CD4-positive, CD25-positive, alpha-beta regulatory T cell (primary cell): Measurements from ENCODE around the gene RPL37A. TPM values are rescaled to one million over a fixed set of nuclear protein-coding genes. Genes with fewer than 3 reads are reported as not detected.

ENCODE experiments used
- ATAC-seq, 2 donors: fragments of 150-1000 bp; cut with Tn5 transposase; one replicate each; pipeline ENCODE4 v1.10.0; 2021; ENCODE audit warnings: low read depth in 2 of 2, moderate number of reproducible peaks in 2 of 2, moderate library complexity in 1 of 2
- DNase-seq, 3 donors: peaks; one replicate each; pipeline versions ENCODE4 v3.0.0 to v3.0.0-alpha.2; 2012 to 2022; ENCODE audit warnings: mixed read lengths in 1 of 3
- H3K27ac ChIP-seq: one replicate; pipeline ENCODE4 v1.7.0; 2013; ENCODE audit warnings: mild to moderate bottlenecking, low read length; ENCODE audit not compliant: insufficient read depth, poor library complexity, severe bottlenecking
- H3K27me3 ChIP-seq: one replicate; pipeline ENCODE4 v1.7.0; 2013; ENCODE audit warnings: low read length; ENCODE audit not compliant: control insufficient read depth, insufficient read depth
- H3K36me3 ChIP-seq: one replicate; pipeline ENCODE4 v1.7.0; 2013; ENCODE audit warnings: mild to moderate bottlenecking, low read length, moderate library complexity; ENCODE audit not compliant: control insufficient read depth, insufficient read depth
- H3K4me1 ChIP-seq: 2 replicates; pipeline ENCODE4 v1.7.0; 2013; ENCODE audit warnings: mild to moderate bottlenecking, low read length; ENCODE audit not compliant: insufficient read depth, control insufficient read depth, poor library complexity, severe bottlenecking
- H3K4me3 ChIP-seq: one replicate; pipeline ENCODE4 v1.7.0; 2013; ENCODE audit warnings: low read depth, mild to moderate bottlenecking, low read length, moderate library complexity
- H3K9me3 ChIP-seq, 2 experiments: 1 replicate in 1 of 2; 2 replicates in 1 of 2; pipeline ENCODE4 v1.7.0; 2013; ENCODE audit warnings: low read length in 2 of 2, mild to moderate bottlenecking in 1 of 2, moderate library complexity in 1 of 2; ENCODE audit not compliant: control insufficient read depth in 2 of 2
- H3K27ac Mint-ChIP-seq, 3 donors: one replicate each; pipeline ENCODE4 v1.8.0; 2020 to 2022; ENCODE audit warnings: mild to moderate bottlenecking in 3 of 3, mixed read lengths in 3 of 3, moderate library complexity in 2 of 3
- H3K27me3 Mint-ChIP-seq: one replicate; pipeline ENCODE4 v1.8.0; 2022; ENCODE audit warnings: mild to moderate bottlenecking, mixed read lengths
- H3K36me3 Mint-ChIP-seq: one replicate; pipeline ENCODE4 v1.8.0; 2020; ENCODE audit warnings: mixed read lengths
- H3K4me1 Mint-ChIP-seq, 4 donors: one replicate each; pipeline ENCODE4 v1.8.0; 2020 to 2022; ENCODE audit warnings: mixed read lengths in 4 of 4, mild to moderate bottlenecking in 1 of 4
- H3K4me3 Mint-ChIP-seq, 4 donors: one replicate each; pipeline ENCODE4 v1.8.0; 2020 to 2022; ENCODE audit warnings: mild to moderate bottlenecking in 4 of 4, mixed read lengths in 4 of 4, moderate library complexity in 3 of 4
- H3K9me3 Mint-ChIP-seq, 7 donors: one replicate each; pipeline ENCODE4 v1.8.0; 2020 to 2022; ENCODE audit warnings: mixed read lengths in 7 of 7, mild to moderate bottlenecking in 3 of 7, moderate library complexity in 2 of 7
- polyA plus RNA-seq, 4 donors: library from polyadenylated mRNA; unstranded; fragments of 300-500 nt; fragmentation: Illumina TruSeq; gene quantifications; one replicate each; pipeline ENCODE4 v1.2.3, GENCODE V29; 2021
- total RNA-seq: library from RNA; stranded (reverse); gene quantifications from one replicate; pipeline ENCODE4 v1.2.3, GENCODE V29; 2022

The RPL37A gene
- total and polyA plus RNA-seq, 5 donors from 2014 or later, result 2,531 to 4,158 (median 3,408) TPM

- peaks cover 7% of the 10 kb centered on the region for H3K27me3 Mint-ChIP-seq
- Histone ChIP-seq H3K27ac (no peak overlapping the region), H3K36me3 (no peaks in the 10 kb centered on the region), H3K27me3 (peaks cover 4% of the 10 kb centered on the region), H3K9me3 (no peaks in the 10 kb centered on the region), H3K4me1 (no peaks in the 10 kb centered on the region), H3K4me3 (no peak overlapping the region)
- ATAC-seq, result no peak
- DNase-seq, result no peak
- no peak overlapping the region for H3K27ac Mint-ChIP-seq
- no peak overlapping the region for H3K4me3 Mint-ChIP-seq
- no peaks in the 10 kb centered on the region for H3K4me1 Mint-ChIP-seq
- H3K9me3 Mint-ChIP-seq, result peaks cover 0 to 2% (median 0%) of the 10 kb centered on the region in 7 donors
- H3K36me3 Mint-ChIP-seq, result no peaks in the 10 kb centered on the region
These were observed 47.6 kb downstream of the RPL37A start for GRCh38 chr2:216546241-216546640.

- Histone ChIP-seq H3K36me3 (no peaks in the 10 kb centered on the region), H3K27ac (no peak overlapping the region), H3K4me1 (no peaks in the 10 kb centered on the region), H3K27me3 (peaks cover 4% of the 10 kb centered on the region), H3K4me3 (no peak overlapping the region), H3K9me3 (no peaks in the 10 kb centered on the region)
- H3K4me3 Mint-ChIP-seq, result no peak overlapping the region
- no peak overlapping the region for H3K27ac Mint-ChIP-seq
- H3K9me3 Mint-ChIP-seq, result peaks cover 0 to 2% (median 0%) of the 10 kb centered on the region in 7 donors
- H3K27me3 Mint-ChIP-seq, result peaks cover 7% of the 10 kb centered on the region
- ATAC-seq, result no peak
- H3K36me3 Mint-ChIP-seq, result no peaks in the 10 kb centered on the region
- DNase-seq, result no peak
- no peaks in the 10 kb centered on the region for H3K4me1 Mint-ChIP-seq
These were observed 48.2 kb downstream of the RPL37A start for GRCh38 chr2:216546641-216547403.

GRCh38 chr2:216548901-216549331, 50.3 kb downstream of the RPL37A start:
- Histone ChIP-seq H3K27ac (no peak overlapping the region), H3K27me3 (peaks cover 4% of the 10 kb centered on the region), H3K4me1 (no peaks in the 10 kb centered on the region), H3K9me3 (no peaks in the 10 kb centered on the region), H3K36me3 (no peaks in the 10 kb centered on the region), H3K4me3 (no peak overlapping the region)
- Mint-ChIP-seq H3K4me3 (no peak overlapping the region), H3K27me3 (peaks cover 7% of the 10 kb centered on the region), H3K9me3 (peaks cover 0 to 2% (median 0%) of the 10 kb centered on the region in 7 donors), H3K27ac (no peak overlapping the region), H3K36me3 (no peaks in the 10 kb centered on the region), H3K4me1 (no peaks in the 10 kb centered on the region)
- DNase-seq, result no peak
- ATAC-seq, result no peak

- Mint-ChIP-seq H3K27ac (peak overlapping the region in 1 of 3 donors; percentile 24), H3K36me3 (no peaks in the 10 kb centered on the region)
- no peak for DNase-seq
These were observed 51.5 kb downstream of the RPL37A start for GRCh38 chr2:216549926-216550690.

GRCh38 chr2:216551234-216552068, 52.8 kb downstream of the RPL37A start:
- no peak for ATAC-seq
- Mint-ChIP-seq H3K4me3 (no peak overlapping the region), H3K9me3 (peaks cover 0 to 3% (median 0%) of the 10 kb centered on the region in 7 donors), H3K27me3 (peaks cover 7% of the 10 kb centered on the region), H3K4me1 (no peaks in the 10 kb centered on the region), H3K27ac (no peak overlapping the region), H3K36me3 (no peaks in the 10 kb centered on the region)
- Histone ChIP-seq H3K4me3 (no peak overlapping the region), H3K36me3 (no peaks in the 10 kb centered on the region), H3K27me3 (no peaks in the 10 kb centered on the region), H3K4me1 (no peaks in the 10 kb centered on the region), H3K27ac (no peak overlapping the region), H3K9me3 (no peaks in the 10 kb centered on the region)
- DNase-seq, result no peak

More at GRCh38 chr2:216549926-216550690, 51.5 kb downstream of the RPL37A start:
- peaks cover 4% of the 10 kb centered on the region for H3K27me3 ChIP-seq
- Mint-ChIP-seq H3K4me1 (no peaks in the 10 kb centered on the region), H3K4me3 (no peak overlapping the region), H3K9me3 (peaks cover 0 to 3% (median 0%) of the 10 kb centered on the region in 7 donors), H3K27me3 (peaks cover 7% of the 10 kb centered on the region)
- no peaks in the 10 kb centered on the region for H3K36me3 ChIP-seq
- no peaks in the 10 kb centered on the region for H3K4me1 ChIP-seq
- H3K9me3 ChIP-seq, result no peaks in the 10 kb centered on the region
- no peak for ATAC-seq
- H3K4me3 ChIP-seq, result no peak overlapping the region
- no peak overlapping the region for H3K27ac ChIP-seq

GRCh38 chr2:216553093-216553478, 54.4 kb downstream of the RPL37A start:
- no peak overlapping the region for H3K4me3 ChIP-seq
- Mint-ChIP-seq H3K27ac (no peak overlapping the region), H3K9me3 (peaks cover 0 to 3% (median 0%) of the 10 kb centered on the region in 7 donors), H3K4me1 (no peaks in the 10 kb centered on the region), H3K36me3 (no peaks in the 10 kb centered on the region), H3K4me3 (no peak overlapping the region), H3K27me3 (peaks cover 11% of the 10 kb centered on the region)
- H3K27ac ChIP-seq, result no peak overlapping the region
- H3K4me1 ChIP-seq, result no peaks in the 10 kb centered on the region
- DNase-seq (no peak), ATAC-seq (no peak)
- no peaks in the 10 kb centered on the region for H3K9me3 ChIP-seq
- no peaks in the 10 kb centered on the region for H3K36me3 ChIP-seq
- no peaks in the 10 kb centered on the region for H3K27me3 ChIP-seq
